ENCODE results near the gene ALDH5A1. TPM values are rescaled to one million over a fixed set of nuclear protein-coding genes. Genes with fewer than 3 reads are reported as not detected.

Gene ALDH5A1
- 0.49 and 0.94 TPM in 2 replicates for total RNA-seq

DNA sequence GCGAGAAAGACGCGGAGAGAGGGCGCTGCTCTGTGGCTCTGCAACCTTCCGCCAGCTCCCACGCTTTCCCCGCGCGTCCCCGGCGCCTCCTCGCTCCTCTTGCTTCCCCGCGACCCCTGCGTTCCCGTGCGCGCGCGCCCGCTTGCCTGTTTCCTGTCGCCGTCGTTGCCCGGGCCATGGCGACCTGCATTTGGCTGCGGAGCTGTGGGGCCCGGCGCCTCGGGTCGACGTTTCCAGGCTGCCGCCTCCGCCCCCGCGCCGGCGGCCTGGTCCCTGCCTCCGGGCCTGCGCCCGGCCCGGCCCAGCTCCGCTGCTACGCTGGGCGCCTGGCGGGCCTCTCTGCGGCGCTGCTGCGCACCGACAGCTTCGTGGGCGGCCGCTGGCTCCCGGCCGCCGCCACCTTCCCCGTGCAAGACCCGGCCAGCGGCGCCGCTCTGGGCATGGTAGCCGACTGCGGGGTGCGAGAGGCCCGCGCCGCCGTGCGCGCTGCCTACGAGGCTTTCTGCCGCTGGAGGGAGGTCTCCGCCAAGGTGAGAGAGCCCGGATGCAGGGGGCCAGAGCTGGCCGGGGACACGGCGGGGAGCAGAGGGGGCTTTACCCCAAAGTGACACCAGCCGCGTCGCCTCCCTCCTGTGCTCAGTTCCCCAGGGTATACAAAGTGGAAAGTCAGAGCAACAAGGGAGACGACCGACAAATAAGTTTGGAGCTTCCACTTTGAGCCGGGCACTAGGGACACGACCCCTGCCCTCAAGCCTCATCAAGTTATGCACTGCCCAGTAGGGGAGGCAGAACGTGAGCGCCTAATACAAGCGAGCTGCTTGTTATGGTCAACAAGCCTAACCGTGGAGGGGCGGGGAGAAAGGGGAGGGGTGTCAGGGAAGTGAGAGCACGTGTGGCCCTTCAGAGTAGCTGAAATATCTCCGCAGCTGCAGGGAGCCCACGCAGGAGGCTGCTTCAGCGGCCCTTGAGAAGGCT is at the start of gene ALDH5A1:
TSS of gene ALDH5A1 (plus strand) at position 149 of the 975 bp plus-strand sequence. CDS start at position 177, 28 bp downstream.

GRCh38 chr6:24489470-24489869 is 5.3 kb upstream of the ALDH5A1 start, which contains the start of gene GPLD1:
Gene GPLD1 (minus strand): TSS chr6:24489578. CDS start chr6:24489511, 67 bp downstream.

Other genes with a start within 250 kb of the ALDH5A1 start
- gene DCDC2, start 136.9 kb upstream of the ALDH5A1 start, total RNA-seq: under 0.01 and 0.06 TPM in 2 replicates
- gene MRS2, start 92.0 kb upstream of the ALDH5A1 start, total RNA-seq: 10.2 and 19.1 TPM in 2 replicates
- 0.06 TPM in 1 of 2 replicates, not detected in the other for gene GPLD1, start 5.4 kb upstream of the ALDH5A1 start, total RNA-seq
- under 0.01 TPM in 1 of 2 replicates, not detected in the other for gene KIAA0319, start 151.2 kb downstream of the ALDH5A1 start, total RNA-seq
- 18.1 and 27.6 TPM in 2 replicates for gene TDP2, start 171.9 kb downstream of the ALDH5A1 start, total RNA-seq
- gene ACOT13, start 172.1 kb downstream of the ALDH5A1 start, total RNA-seq: 3.9 and 8.9 TPM in 2 replicates
- gene C6orf62, start 224.2 kb downstream of the ALDH5A1 start, total RNA-seq: 68.8 and 130 TPM in 2 replicates

Data from bladder microvascular endothelial cell (primary cell).